NOMO-1 treated with dmso at 0.1 percent for 144 hours (cell line): Measurements from ENCODE around the gene LSS.

ENCODE experiments used
- DNase-seq: peaks from one replicate; lab custom pipeline; 2025; ENCODE audit not compliant: unreplicated experiment; lab: John Stamatoyannopoulos, UW

LSS gene

DNA sequence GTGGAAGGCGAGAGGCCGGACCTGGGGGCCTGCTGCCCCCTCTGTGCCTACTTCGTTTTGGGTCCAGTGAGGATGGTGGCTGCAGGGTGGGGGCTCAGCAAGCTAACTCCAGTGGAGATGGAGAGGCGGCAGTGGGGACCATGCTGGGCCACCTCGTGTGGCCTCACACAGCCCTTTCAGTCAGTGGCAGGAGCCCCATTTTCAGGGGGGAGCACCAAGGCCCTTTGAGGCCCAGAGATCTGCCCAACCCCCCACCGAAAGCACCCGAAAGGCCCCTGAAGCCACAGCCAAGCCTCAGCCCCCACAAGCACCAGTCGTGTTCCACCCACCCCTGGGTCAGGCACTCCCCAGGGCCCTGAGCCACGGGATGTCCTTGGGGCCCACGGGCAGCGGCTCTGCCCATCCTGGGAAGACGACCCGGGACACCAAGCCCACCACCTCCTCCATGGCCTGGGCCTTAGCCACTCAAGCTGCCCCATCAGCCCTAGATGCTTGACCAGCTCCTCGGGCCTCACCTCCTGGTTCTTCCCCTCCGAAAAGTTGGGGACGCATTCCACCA lies 73.5 kb downstream of the LSS start:
- DNase-seq: no peak

DNA sequence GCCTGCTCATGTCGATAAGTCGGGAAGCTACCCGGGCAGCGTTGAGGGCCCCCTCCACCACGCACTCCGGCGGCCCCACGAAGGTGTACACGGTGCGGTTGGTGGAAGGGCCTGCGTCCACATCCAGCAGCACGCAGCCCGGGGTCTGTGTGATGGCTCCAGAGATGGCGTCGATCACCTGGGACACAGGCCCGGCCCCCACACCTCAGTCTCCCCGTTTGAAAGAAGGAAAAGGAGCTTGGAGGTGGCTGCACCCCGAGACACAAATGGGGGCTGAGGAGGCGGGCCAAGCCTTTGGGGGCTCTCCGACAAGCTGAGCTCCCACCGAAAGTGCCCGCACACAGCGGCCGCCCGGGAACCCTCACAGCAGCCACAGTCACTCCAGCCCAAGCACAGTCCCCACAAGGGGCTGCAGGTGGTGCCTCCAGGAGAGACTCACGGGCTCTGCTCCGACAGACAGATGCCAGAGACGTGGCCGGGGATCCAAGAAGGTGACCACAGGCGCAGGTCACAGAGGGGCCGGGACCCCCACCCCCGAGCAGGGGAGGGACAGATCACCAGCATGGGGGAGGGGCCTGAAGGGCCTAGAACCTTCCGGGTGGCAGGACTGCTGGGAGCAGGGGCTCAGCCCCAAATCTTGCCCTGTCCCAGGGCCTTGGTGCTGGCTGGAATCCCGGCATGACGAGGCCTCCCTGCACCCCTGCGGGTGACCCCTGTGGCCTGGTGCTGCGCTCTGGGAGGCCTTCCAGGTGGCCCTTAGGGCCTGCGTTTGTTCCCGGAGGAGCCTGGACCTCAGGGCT lies 74.2 kb downstream of the LSS start:
- DNase-seq: no peak

DNA sequence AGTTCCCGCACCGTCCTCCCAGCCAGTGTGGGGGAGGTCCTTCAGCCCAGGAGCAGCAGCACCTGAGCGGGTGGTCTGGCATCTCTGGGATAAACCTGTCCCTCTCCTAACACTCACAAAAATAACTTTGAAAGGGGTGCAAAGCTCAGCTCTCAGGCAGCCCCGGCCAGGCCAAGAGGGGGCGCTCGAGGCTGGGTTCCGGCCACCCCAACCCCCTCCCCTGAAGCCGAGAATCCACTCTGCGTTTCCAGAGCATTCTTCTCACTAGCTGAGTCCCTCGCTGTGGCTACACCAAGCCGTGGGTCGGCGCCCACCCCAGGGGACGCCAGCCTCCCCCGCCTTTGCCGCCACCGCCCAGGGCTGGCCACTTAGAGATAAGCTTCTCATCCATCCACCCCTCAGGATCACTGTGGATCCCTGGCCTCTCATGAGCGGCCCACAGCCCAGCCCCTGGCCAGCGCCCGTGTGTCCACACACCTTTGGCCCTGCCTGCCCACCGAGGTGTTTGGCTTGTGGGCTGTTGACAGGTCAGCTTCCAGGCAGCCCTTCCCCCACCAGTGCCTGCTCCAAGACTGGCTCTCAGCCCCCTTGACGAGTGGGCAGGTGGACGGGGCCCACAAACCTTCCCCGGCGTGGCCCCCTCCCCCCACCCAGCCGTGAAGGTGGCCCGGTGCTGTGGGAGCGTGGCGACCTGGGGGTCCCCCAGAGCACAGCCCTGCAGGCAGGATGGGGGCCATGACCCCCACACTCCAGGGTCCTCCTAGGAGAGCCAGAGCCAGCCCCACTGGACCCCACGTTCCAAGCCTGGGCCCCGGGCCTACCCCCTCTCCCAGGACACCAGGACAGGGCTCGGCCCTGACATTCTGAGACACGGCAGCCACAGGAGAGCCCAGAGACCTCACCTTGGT lies 75.1 kb downstream of the LSS start:
- no peak for DNase-seq

DNA sequence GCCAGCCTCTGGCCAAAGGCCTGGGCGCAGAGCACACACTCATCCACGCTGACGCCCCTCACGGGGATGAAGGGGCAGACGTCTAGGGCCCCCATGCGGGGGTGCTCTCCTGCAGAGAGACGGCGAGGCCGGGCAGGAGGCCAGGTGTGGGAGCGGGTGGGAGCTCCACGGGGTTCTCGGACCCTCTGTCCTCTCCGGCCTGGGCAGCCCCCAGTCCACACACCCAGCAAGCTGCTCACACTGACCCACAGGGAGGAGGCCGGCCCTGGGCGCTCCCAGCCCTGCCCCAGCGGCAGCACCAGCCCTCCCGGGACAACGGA lies 75.7 kb downstream of the LSS start:
- no peak for DNase-seq

DNA sequence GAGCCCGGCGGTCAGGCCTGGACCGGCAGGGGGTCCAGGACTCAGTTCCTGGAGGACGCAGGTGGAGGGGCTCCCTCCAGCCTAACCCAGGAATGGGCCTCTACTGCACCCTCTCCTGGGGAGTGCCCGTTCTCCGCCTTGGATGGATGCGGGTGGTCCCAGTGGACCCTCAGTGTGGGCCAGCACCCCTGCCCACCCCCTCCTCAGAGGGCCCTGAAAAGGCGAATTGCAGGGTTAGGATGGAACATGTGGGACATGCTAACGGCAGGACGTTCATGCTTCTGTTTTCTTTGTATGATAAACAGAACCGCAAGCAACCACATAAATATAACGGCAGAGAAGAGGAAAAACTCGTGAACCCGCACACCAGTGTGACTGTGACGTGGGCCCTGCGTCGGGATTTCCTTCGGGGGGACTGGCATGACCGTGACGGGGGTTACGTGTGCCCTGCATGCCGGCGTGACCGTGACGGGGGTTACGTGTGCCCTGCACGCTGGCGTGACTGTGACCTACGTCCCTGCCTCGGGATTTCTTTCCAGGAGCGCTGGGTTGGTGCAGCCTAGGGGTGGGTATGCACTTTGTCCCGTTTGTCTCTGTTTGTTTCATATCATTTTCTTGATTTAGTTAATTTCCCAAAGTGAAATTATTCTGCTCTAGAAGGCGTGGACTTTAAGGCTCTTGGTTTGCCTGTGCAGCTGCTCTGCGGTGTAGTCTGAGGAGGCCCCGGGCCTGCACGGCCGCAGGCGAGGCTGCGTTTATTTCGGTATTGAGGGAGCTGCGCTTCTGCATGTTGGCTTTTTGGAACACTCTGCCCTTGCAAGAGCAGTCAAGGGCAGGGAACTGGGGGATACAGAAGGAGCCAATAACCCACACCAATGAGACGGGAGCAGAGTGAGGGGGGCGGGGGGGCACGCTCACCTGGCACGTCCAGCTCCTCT lies 76.3 kb downstream of the LSS start:
- no peak for DNase-seq

DNA sequence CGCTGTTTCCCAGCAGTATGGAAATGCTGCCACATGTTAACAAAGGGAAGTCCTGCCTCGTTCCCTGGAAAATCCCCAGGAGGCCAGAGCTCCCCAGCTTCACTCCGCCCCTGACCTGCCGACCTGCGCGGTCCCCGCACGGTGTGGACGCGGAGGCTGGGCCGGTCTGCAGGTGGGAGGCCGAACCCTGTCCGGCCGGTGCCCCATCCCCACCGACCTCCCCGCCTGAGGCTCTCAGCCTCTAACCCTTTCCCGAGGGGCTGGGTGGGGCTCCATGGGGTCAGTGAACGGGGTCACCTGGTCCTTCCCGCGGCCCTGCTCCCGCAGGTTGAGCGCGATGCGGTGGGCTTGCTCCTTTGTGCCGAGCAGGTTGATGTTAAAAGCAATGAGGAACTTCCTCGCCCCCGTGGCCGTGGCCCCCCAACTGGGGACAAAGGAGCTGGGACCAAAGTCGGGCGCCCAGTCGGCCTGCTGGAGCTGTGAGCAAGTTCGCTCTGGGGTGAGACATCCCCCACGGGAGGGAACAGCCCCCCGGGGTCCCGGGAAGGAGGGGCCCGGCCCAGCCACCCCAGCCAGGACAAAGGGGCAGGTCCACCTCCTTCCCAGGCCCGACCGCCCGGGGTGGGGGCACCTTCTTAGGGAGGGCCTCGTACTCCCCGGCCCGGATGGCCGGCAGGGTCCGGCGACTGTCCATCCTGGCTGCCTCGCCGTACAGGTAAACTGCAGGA lies 77.1 kb downstream of the LSS start:
- DNase-seq: no peak

DNA sequence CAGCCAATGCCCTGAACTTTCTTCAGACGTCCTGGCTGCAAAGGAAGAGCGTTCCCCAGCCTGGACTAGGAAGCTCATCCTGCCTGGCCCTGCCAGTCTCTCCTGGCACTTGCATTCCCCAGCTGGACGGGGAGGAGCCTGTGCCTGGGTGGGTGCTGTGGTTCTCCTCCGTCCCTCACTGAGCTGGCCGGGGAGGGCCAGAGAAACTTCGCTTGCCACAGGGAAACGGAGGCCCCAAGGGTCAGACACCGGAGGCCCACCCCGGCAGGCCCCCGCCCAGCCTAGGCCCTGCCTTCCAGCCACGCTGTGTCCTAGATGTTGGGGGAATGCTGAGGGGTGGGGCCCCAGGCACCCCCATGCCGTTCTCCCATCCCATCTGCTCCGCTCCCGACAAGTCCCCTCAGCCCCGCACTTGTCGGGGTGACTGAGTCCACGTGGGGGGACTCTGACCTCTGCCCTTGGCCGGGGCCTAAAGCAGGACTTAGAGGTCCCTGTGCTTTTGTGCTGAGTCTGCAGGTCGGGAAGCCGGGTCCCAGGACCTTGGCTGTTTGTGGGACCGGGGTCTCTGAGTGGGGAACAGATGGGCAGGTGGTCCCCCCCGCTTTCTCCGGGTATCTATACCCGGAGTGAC lies 78.0 kb downstream of the LSS start:
- DNase-seq: no peak

DNA sequence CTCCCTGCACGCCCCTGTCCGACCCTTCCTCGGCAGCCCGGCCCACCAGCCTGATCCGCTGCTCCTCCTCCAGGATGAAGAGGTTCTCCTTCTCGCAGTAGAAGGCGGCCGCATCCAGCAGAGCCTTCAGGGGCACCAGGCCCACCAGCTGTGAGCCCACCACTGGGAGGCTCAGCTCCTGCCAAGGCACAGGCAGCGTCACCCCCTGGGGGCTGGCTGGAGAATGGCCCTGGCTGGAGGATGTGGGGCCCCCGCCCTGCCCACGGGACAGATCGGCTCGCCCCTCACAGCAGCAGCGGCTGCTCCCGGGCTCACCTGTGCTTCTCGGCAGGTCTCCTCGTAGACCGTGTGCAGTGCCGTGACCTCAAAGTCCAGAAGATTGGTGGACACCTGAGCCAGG lies 78.5 kb downstream of the LSS start:
- DNase-seq: no peak

DNA sequence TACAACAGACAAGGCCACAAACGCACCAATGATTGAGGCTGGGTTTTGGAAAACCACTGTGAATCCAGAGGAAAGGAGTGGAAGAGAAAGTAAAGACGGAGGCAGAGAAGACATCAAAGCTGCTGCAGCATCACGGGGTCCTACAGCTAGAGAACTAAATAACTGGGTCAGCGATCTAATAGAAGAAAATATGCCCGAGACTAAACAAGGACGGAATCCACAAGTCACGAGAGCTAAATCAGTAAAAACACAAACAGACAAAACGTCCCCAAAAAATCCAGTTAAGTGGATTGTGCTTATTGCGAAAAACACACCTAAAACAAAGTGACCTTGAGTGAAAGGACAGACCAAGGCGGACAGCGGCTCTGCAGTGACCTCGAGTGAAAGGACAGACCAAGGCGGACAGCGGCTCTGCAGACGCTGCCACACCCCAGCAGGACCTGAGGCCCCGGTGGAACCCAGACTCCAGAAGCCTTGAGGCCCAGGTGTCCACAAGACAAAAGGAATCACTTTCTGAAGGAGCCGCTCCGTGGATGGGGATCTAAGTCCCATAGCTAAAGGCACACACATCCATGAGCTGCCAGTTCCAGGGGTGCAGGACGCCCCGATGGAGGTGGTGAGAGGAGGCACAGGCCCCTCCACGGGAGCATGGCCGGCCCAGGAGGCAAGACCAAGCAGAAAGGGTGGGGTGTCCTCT lies 79.2 kb downstream of the LSS start:
- no peak for DNase-seq

DNA sequence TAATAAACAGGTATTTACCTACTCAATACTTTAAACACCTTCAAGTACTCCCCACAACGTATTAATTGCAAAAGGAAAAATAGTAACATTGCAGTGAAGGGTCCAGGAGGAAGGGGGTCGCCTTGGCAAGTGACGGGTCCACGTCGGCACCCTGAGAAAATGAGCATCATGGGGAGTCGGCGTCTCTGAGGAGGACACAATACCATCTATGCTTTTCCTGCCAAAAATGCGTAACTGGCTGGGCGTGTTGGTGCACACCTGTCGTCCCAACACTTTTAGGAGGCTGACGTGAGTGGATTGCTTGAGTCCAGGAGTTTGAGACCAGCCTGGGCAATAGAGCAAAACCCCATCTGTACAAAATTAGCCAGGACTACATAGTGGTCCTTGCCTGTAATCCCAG lies 80.5 kb downstream of the LSS start:
- no peak for DNase-seq

DNA sequence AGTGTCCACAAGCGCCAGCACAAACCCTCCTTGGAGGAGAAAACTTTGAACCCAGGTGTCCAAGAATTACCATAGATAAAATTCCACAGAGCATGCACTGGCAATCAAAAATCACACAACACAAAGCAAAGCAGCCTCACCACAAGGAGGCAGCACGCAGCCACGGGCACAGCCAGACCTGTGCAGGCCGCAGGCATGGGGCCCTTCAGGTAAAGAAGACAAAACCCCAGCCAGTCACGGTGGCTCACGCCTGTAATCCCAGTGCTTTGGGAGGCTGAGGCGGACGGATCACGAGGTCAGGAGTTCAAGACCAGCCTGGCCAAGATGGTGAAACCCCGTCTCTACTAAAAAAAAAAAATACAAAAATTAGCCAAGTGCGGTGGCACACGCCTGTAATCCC lies 81.1 kb downstream of the LSS start:
- peak; percentile 9 for DNase-seq

DNA sequence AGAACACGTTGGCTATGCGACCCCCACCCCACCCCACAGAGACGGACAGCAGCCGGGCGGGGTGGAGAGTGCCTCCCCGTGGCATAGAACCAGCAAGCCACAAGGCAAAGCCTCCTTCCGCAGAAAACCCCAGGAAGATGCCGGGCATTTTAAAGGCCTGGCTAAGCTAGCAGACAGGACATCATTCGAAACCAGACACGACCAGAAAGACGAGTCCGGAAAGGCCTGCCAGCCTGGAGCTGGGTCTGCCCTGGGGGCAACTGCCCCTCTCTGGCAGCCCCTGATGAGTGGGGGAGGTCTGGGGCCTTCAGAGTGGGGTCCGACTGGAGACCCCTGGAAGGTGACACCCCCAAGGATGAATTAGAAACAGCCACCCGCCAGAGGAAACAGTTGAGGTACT lies 81.7 kb downstream of the LSS start:
- no peak for DNase-seq

DNA sequence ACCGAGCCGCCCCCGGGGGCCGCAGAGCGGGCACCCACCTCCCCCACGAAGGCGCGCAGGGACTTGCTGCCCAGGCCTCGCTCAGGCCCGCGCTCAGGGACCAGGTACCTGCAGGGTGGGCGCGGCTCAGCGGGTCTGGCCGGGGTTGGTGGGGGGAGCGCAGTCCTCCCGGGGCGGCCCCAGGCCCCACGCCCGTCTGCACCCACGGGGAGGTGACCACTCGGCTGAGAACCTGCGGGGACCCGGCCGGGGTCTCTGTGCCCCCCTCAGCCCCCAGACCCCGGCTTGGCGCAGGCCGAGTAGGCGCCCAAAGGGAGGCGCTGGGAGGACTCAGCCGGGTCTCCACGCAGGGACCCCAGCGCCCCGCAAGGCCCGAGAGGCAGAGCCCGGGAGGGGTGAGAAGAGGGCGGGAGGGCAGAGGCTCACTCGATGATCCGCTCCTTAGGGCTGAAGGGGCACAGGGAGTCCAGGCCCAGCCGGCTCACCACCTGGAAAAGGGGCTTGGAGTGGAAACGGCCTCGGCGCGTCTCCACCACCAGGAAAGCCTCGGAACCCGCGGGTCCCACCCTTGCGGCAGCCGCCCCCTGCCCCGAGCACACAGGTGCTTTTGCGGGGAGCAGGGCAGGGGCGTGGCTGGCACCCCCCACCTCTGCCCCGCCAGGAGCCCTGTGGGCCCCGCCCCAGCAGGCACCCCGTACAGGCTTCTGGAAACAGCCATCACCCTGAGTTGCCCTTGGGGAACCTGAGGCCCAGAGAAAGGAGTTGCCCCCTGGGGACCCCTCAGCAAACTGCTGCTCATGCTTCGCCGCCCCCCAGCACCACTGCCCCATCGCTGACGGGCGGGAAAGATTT lies 82.5 kb downstream of the LSS start:
- no peak for DNase-seq

DNA sequence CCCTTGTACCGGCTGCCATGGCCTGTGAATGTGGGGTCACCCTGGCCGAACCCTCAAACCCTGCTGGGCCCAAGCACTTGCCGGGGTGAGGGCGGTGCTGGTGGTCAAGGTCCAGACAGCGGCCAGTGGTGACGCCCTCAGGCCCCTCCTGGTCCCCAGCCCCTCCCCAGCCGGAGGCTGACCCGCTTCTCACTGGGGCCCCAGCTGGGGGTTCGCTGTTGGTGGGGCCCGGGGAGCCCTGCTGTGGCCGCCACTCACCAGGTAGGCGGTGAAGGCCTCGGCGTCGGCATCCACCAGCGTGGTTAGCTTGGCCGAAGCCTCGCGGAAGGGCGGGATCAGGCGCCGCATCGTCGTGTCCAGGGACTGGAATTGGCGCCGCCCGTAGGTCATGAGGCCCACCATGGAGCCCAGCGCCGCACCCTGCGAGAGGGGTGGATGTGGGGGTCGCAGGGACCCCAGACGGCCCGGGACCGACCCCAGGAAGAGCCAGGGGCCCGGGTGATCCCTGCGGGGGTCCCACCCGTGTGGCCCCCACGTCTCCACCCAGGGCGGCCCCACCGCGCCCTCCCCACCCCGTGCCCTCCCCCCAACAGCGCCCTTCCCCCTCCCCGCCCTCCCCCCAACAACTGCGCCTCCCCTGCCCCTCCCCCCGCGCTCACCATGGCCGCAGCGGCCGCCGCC lies 83.3 kb downstream of the LSS start:
- DNase-seq: no peak

DNA sequence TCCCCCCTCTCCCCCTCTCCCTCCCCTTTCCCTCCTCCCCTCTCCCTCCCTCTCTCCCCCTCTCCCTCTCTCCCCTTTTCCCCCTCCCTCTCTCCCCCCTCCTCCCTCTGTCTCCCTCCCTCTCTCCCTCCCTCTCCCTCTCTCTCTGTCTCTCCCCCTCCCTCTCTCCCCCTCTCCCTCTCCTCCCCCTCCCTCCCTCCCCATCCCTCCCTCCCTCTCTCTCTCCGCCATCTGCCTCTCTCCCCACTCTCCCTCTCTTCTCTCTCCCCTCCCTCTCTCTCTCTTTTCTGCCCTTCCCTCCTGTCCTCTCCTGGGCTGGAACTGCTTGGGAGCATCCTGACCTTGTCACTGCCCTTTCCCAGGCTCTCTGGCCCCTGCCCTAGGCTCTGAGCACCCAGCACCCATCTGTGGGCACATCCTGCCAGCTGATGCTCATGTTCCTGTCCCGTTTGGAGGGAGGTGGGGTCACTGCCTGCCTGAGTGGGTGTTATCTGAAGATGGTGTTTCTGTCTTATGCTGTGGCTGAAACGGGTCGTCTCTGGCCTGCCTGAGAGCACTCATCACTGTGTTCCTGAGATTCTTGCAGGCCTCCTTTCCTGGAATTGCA lies 84.0 kb downstream of the LSS start:
- DNase-seq: no peak

DNA sequence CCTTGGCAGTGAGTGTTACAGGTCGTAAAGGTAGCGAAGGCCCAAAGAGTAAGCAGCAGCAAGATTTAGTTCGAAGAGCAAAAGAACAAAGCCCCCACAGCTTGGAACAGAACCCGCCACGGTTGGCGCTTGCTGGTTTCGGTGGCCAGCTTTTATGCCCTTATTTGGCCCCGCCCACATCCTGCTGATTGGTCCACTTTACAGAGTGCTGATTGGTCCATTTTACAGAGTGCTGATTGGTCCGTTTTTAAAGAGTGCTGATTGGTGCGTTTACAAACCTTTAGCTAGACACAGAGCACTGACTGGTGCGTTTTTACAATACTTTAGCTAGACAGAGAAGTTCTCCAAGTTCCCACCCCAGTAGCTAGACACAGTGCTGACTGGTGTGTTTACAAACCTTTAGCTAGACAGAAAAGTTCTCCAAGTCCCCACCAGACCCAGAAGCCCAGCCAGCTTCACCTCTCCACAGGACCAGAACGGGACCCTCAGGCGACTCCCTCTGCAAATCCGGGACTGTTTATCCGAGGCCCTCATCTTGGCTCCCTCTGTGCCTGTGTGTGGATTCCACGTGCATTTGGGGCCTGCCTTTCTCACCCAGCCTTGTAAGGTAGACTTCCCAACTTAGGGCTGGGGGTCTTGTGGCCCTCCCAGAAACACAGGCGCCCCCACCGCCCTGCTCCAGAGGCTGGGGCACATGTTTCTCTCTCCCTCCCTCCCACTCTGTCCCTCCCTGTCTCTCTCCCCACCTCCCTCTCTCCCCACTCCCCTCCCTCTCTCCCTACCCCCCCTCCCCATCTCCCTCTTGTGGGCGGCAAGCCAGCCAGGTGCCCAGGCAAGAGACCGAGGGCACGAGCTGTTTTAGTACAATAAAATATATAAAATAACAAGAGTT lies 85.7 kb downstream of the LSS start:
- DNase-seq: no peak
